ENCODE data around the gene PER3.
A peak's percentile ranks its signal among the peaks of the same experiment; 100 is the strongest.

Gene PER3

DNA sequence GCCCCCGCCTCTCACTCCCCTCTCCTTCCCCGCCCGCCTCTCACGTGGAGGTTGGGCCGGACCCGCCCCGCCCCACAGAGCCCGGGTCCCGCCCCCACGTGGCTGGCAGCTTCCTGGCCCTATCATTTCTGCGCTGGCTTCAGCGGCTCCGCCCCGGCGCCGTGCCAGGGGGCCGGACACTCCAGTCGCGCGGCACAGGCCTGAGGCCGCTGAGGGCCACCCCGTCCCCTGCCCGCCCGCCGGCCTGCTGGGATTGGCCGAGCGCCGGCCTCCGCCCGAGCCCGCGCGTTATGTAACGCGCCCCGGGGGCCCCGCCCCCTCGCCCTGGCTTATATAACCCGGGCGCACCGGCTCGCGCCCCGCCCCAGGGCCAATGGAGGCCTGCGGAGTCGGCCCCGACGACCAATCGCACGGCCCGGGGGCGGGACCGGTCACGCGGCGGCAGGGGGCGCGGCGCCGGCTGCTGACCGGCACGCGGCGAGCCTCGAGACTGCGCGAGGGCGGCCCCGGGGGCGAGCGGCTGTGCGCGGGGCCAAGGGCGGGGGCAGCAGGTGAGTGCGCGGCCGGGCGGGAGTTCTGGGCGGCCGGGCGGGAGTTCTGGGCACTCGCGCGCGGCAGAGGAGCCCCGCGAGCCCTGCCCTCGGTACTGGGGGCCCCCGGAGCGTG lies at the start of gene PER3:
Gene PER3 (plus strand): TSS at position 466 of the 666 bp plus-strand sequence. CDS start 587 bp downstream, outside the sequence.
- H3K4me1 ChIP-seq (ENCODE audit: control insufficient read depth, insufficient read depth, low read length), result no peaks in the 10 kb centered on the region
- H3K9ac ChIP-seq (ENCODE audit: low read depth, low read length), result peak within 1 kb of the TSS; percentile 54
- peaks cover 12% of the 10 kb centered on the region for H3K27me3 ChIP-seq (ENCODE audit: control insufficient read depth, insufficient read depth, low read length)
- no peaks in the 10 kb centered on the region for H3K9me3 ChIP-seq (ENCODE audit: control insufficient read depth, insufficient read depth, low read length)
- no peaks in the 10 kb centered on the region for H3K36me3 ChIP-seq (ENCODE audit: control insufficient read depth, insufficient read depth, low read length)
- peak within 1 kb of the TSS; percentile 65 for H3K4me3 ChIP-seq (ENCODE audit: low read depth, low read length)

DNA sequence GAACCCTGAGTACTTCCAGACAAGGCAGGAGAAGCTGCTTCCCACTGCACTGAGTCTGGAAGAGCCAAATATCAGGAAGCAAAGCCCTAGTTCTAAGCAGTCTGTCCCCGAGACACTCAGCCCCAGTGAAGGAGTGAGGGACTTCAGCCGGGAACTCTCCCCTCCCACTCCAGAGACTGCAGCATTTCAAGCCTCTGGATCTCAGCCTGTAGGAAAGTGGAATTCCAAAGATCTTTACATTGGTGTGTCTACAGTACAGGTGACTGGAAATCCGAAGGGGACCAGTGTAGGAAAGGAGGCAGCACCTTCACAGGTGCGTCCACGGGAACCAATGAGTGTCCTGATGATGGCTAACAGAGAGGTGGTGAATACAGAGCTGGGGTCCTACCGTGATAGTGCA lies 46.0 kb upstream of the PER3 start:
- Histone ChIP-seq H3K27me3 (ENCODE audit: control insufficient read depth, insufficient read depth, low read length) (no peaks in the 10 kb centered on the region), H3K4me1 (ENCODE audit: control insufficient read depth, insufficient read depth, low read length) (no peaks in the 10 kb centered on the region), H3K9me3 (ENCODE audit: control insufficient read depth, insufficient read depth, low read length) (no peaks in the 10 kb centered on the region), H3K36me3 (ENCODE audit: control insufficient read depth, insufficient read depth, low read length) (peaks cover 11% of the 10 kb centered on the region), H3K9ac (ENCODE audit: low read depth, low read length) (no peak overlapping the region), H3K4me3 (ENCODE audit: low read depth, low read length) (no peak overlapping the region)

DNA sequence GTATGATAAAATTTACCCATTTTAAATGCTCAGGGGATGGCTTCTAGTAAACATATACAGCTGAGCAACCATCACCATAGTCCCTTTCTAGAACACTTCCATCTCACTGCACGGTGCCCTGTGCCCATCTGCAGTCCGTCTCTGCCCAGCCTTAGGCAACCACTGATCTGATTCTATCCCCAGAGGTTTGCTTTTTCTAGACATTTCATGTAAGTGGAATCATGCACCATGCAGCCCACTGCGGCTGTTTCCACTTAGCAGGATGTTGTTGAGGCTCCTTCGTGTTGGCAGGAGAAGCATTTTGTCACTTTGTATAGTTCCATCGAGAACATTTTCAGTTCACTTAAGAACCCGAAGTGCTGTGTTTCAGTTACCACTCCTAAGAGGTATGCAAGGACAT lies 40.7 kb upstream of the PER3 start:
- H3K4me1 ChIP-seq (ENCODE audit: control insufficient read depth, insufficient read depth, low read length), result no peaks in the 10 kb centered on the region
- no peak overlapping the region for H3K9ac ChIP-seq (ENCODE audit: low read depth, low read length)

DNA sequence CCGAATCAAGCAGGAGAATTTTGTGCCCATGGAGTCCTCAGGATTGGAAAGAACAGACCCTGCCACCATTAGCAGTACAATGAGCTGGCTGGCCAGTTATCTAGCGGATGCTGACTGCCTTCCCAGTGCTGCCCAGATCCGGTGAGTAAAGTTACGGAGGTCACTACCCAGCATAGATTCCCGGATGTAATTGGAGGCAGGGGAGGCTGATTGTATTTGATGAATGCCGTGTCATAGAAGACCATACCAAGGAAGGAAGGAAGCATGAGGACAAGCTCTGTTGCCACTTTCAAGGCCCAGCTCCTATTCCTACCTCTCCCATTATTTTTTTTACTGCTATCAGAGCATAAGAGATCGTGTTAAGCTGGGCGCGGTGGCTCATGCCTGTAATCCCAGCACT lies 39.2 kb upstream of the PER3 start:
- Histone ChIP-seq H3K4me3 (ENCODE audit: low read depth, low read length) (no peak overlapping the region), H3K4me1 (ENCODE audit: control insufficient read depth, insufficient read depth, low read length) (no peaks in the 10 kb centered on the region), H3K36me3 (ENCODE audit: control insufficient read depth, insufficient read depth, low read length) (no peaks in the 10 kb centered on the region), H3K9me3 (ENCODE audit: control insufficient read depth, insufficient read depth, low read length) (no peaks in the 10 kb centered on the region), H3K9ac (ENCODE audit: low read depth, low read length) (no peak overlapping the region), H3K27me3 (ENCODE audit: control insufficient read depth, insufficient read depth, low read length) (no peaks in the 10 kb centered on the region)

More for the DNA sequence above, 40.7 kb upstream of the PER3 start:
- Histone ChIP-seq H3K4me3 (ENCODE audit: low read depth, low read length) (no peak overlapping the region), H3K27me3 (ENCODE audit: control insufficient read depth, insufficient read depth, low read length) (no peaks in the 10 kb centered on the region), H3K36me3 (ENCODE audit: control insufficient read depth, insufficient read depth, low read length) (peaks cover 4% of the 10 kb centered on the region), H3K9me3 (ENCODE audit: control insufficient read depth, insufficient read depth, low read length) (no peaks in the 10 kb centered on the region)

DNA sequence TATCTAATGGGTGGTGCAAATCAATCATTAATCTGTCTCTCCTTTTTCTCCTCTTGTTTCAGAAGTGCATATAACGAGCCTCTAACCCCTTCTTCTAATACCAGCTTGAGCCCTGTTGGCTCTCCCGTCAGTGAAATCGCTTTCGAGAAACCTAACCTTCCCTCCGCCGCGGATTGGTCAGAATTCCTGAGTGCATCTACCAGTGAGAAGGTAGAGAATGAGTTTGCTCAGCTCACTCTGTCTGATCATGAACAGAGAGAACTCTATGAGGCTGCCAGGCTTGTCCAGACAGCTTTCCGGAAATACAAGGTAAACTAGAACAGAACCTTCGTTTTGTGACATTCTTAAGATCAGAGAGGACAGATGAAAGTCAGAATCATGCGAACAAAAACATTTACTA lies 38.3 kb upstream of the PER3 start:
- no peaks in the 10 kb centered on the region for H3K36me3 ChIP-seq (ENCODE audit: control insufficient read depth, insufficient read depth, low read length)
- H3K4me3 ChIP-seq (ENCODE audit: low read depth, low read length), result no peak overlapping the region
- no peaks in the 10 kb centered on the region for H3K9me3 ChIP-seq (ENCODE audit: control insufficient read depth, insufficient read depth, low read length)
- H3K27me3 ChIP-seq (ENCODE audit: control insufficient read depth, insufficient read depth, low read length), result no peaks in the 10 kb centered on the region
- no peaks in the 10 kb centered on the region for H3K4me1 ChIP-seq (ENCODE audit: control insufficient read depth, insufficient read depth, low read length)
- H3K9ac ChIP-seq (ENCODE audit: low read depth, low read length), result no peak overlapping the region

DNA sequence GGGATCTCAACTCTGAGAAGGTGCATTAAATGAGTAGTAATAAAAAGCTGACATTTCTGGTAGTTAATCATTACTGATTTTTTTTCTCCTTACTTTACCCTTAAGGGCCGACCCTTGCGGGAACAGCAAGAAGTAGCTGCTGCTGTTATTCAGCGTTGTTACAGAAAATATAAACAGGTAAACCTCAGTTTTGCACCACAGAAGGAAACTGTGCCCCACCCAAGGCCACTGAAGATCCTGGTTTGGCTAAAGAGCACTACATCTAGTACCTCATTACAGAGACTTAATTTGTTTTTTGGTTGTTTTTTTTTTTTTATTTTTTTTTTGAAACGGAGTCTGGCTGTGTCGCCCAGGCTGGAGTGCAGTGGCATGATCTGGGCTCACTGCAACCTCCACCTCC lies 36.5 kb upstream of the PER3 start:
- Histone ChIP-seq H3K4me1 (ENCODE audit: control insufficient read depth, insufficient read depth, low read length) (peaks cover 7% of the 10 kb centered on the region), H3K36me3 (ENCODE audit: control insufficient read depth, insufficient read depth, low read length) (no peaks in the 10 kb centered on the region), H3K4me3 (ENCODE audit: low read depth, low read length) (no peak overlapping the region), H3K27me3 (ENCODE audit: control insufficient read depth, insufficient read depth, low read length) (no peaks in the 10 kb centered on the region), H3K9ac (ENCODE audit: low read depth, low read length) (no peak overlapping the region), H3K9me3 (ENCODE audit: control insufficient read depth, insufficient read depth, low read length) (no peaks in the 10 kb centered on the region)

DNA sequence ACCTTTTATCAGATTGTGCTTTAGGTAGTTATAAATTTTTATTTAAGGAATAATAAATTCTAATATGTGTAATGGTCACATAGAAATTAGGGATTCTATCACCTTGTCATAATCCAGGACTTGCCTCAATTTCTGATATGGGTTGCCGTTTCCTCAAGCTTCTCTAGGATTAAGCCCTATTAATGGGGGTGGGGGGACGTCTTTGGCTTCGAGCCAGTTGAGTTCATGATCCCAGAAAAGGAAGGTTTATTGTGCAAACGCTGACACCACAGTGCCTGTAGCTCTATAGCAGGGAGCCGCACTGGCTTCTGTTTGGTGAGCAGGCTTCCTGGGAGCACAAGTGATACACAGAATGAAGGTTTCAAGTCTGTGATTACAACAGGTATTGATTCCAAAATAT lies 35.0 kb upstream of the PER3 start:
- no peak overlapping the region for H3K4me3 ChIP-seq (ENCODE audit: low read depth, low read length)
- H3K9me3 ChIP-seq (ENCODE audit: control insufficient read depth, insufficient read depth, low read length), result no peaks in the 10 kb centered on the region
- H3K27me3 ChIP-seq (ENCODE audit: control insufficient read depth, insufficient read depth, low read length), result no peaks in the 10 kb centered on the region
- peaks cover 9% of the 10 kb centered on the region for H3K4me1 ChIP-seq (ENCODE audit: control insufficient read depth, insufficient read depth, low read length)
- no peak overlapping the region for H3K9ac ChIP-seq (ENCODE audit: low read depth, low read length)
- H3K36me3 ChIP-seq (ENCODE audit: control insufficient read depth, insufficient read depth, low read length), result no peaks in the 10 kb centered on the region

DNA sequence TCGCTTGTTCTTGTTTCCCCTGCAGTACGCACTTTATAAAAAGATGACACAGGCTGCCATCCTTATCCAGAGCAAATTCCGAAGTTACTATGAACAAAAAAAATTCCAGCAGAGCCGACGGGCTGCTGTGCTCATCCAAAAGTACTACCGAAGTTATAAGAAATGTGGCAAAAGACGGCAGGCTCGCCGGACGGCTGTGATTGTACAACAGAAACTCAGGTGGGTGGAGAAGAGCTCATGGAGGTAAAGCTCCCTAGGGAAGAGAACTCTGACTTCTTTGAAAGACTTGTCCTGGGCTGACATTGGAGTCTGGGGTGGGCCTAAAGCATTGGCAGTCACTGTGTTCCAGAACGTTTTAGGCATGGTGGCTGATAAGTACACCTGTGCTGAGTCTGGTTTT lies 32.9 kb upstream of the PER3 start:
- H3K4me3 ChIP-seq (ENCODE audit: low read depth, low read length), result no peak overlapping the region
- no peaks in the 10 kb centered on the region for H3K36me3 ChIP-seq (ENCODE audit: control insufficient read depth, insufficient read depth, low read length)
- H3K27me3 ChIP-seq (ENCODE audit: control insufficient read depth, insufficient read depth, low read length), result no peaks in the 10 kb centered on the region
- no peaks in the 10 kb centered on the region for H3K9me3 ChIP-seq (ENCODE audit: control insufficient read depth, insufficient read depth, low read length)
- H3K4me1 ChIP-seq (ENCODE audit: control insufficient read depth, insufficient read depth, low read length), result peaks cover 9% of the 10 kb centered on the region
- H3K9ac ChIP-seq (ENCODE audit: low read depth, low read length), result no peak overlapping the region

DNA sequence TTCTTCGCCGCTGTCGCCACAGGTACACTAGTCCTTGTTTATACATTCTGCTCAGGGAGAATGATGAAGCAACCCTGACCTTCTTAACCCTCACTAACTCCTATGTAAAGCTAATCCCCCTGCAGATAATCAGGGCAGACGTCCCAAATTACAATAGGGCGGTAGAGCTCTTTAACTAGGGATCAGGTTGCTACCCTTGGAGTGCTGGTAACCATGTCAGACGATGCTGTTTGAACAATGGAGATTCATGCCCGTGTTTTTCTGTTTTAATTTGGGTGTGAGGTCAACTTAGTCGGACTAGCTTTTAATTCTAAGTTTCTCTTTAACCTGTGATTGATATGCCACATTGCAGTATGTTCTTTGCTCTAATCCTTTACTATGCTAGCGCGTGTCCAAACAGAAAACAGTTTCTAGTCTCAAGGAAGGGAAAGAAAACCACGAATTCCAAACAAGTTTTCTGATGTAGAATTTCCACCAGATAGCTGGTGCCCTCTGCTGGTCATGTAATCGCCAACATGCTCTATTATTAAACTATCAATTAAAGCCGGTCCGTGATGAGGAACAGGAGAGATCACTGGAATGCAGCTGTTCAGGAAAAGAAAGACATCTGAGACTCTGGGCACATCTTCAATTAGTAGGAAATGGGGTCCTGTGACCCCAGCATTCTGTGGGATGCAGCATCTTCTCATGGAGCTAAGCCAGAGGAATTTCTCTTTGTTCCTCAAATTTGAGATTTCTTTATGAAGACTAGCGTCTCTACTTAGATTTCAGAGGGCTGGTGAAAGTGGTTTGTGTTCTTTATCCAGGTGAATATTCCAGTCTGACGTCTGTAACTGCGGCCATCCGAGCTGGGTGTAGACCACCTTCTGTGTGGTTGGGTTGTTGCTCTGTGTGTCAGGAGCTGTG lies 31.3 kb upstream of the PER3 start:
- no peaks in the 10 kb centered on the region for H3K36me3 ChIP-seq (ENCODE audit: control insufficient read depth, insufficient read depth, low read length)
- peak overlapping the region; percentile 33 for H3K4me3 ChIP-seq (ENCODE audit: low read depth, low read length)
- no peaks in the 10 kb centered on the region for H3K27me3 ChIP-seq (ENCODE audit: control insufficient read depth, insufficient read depth, low read length)
- no peaks in the 10 kb centered on the region for H3K9me3 ChIP-seq (ENCODE audit: control insufficient read depth, insufficient read depth, low read length)
- H3K9ac ChIP-seq (ENCODE audit: low read depth, low read length), result no peak overlapping the region
- peaks cover 9% of the 10 kb centered on the region for H3K4me1 ChIP-seq (ENCODE audit: control insufficient read depth, insufficient read depth, low read length)

DNA sequence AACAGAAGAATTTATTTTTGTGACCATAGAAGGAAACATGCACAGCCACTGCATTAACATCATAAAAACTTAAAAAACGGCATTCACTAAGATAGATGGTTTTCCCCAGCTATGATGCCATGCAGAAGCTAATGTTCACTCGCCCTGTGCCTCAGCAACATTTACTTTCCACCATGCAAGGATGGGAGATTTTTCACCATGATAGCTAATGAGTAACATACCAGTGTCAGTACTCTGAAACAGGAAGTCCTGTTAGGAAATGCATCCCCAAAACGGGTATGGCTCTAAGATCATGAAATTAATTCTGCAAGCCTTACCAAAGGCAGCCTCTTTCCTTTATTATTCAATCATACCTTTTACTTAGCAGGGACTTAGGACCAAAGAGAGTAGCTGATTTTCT lies 30.4 kb upstream of the PER3 start:
- Histone ChIP-seq H3K4me3 (ENCODE audit: low read depth, low read length) (no peak overlapping the region), H3K36me3 (ENCODE audit: control insufficient read depth, insufficient read depth, low read length) (no peaks in the 10 kb centered on the region), H3K4me1 (ENCODE audit: control insufficient read depth, insufficient read depth, low read length) (peaks cover 9% of the 10 kb centered on the region), H3K27me3 (ENCODE audit: control insufficient read depth, insufficient read depth, low read length) (no peaks in the 10 kb centered on the region), H3K9me3 (ENCODE audit: control insufficient read depth, insufficient read depth, low read length) (no peaks in the 10 kb centered on the region), H3K9ac (ENCODE audit: low read depth, low read length) (no peak overlapping the region)

DNA sequence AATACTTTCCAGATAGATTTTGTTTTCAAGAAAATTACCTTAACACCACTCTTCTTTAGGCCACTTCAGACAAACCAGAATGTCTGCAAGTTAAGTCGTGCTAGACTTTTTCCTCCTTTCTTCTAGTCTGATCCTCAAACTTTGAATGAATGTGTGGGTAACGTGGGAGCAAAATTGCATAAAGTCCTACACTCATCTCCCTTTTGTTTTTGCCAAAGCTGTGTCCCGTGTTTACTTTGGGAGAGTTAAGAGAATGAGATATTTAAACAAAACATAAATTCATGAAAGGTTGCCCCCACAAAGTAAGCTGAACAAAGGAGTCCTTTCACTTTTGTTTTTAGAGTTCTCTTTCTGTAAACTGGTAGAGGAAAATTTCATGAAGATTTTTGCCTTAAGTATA lies 29.9 kb upstream of the PER3 start:
- Histone ChIP-seq H3K27me3 (ENCODE audit: control insufficient read depth, insufficient read depth, low read length) (no peaks in the 10 kb centered on the region), H3K9ac (ENCODE audit: low read depth, low read length) (no peak overlapping the region), H3K36me3 (ENCODE audit: control insufficient read depth, insufficient read depth, low read length) (no peaks in the 10 kb centered on the region), H3K9me3 (ENCODE audit: control insufficient read depth, insufficient read depth, low read length) (no peaks in the 10 kb centered on the region), H3K4me1 (ENCODE audit: control insufficient read depth, insufficient read depth, low read length) (peaks cover 9% of the 10 kb centered on the region), H3K4me3 (ENCODE audit: low read depth, low read length) (no peak overlapping the region)

DNA sequence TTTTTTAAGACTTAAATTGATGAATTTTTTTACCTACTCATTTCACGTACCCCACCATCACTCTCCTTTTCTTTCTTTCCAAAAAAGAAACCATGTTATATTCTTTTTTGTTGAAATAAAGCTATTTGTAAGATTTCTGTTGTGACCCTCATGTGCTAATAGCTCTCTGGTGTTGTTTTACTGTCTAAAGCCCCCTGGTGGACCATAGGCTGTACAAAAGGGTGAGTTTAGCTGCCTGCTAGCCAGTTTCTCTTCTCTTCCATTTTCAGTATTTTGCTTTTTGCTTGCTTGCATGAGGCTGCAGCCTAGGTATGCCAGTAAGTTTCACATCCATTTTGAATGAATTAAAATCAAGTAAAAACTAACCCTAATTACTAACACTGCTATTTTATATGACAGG lies 28.6 kb upstream of the PER3 start:
- no peaks in the 10 kb centered on the region for H3K9me3 ChIP-seq (ENCODE audit: control insufficient read depth, insufficient read depth, low read length)
- no peak overlapping the region for H3K9ac ChIP-seq (ENCODE audit: low read depth, low read length)
- H3K4me3 ChIP-seq (ENCODE audit: low read depth, low read length), result no peak overlapping the region
- H3K27me3 ChIP-seq (ENCODE audit: control insufficient read depth, insufficient read depth, low read length), result no peaks in the 10 kb centered on the region
- H3K4me1 ChIP-seq (ENCODE audit: control insufficient read depth, insufficient read depth, low read length), result peaks cover 9% of the 10 kb centered on the region
- no peaks in the 10 kb centered on the region for H3K36me3 ChIP-seq (ENCODE audit: control insufficient read depth, insufficient read depth, low read length)
